CD4-positive, alpha-beta T cell (primary cell): ENCODE data around the gene SERPINA10. TPM values are rescaled to one million over a fixed set of nuclear protein-coding genes. Genes with fewer than 3 reads are reported as not detected.

ENCODE experiments used
- ATAC-seq: fragments of 200-7000 bp; cut with Tn5 transposase; one replicate; pipeline ENCODE4 v1.10.0; 2022; ENCODE audit warnings: mild to moderate bottlenecking; ENCODE audit not compliant: poor library complexity
- CTCF ChIA-PET: fragments of 350-600 bp; sonication (Branson Sonifier 250); formaldehyde crosslinking; loops from one replicate; lab custom pipeline; 2021; ENCODE audit warnings: antibody characterized with exemption, inconsistent platforms; lab: Charles Lee
- POLR2A ChIA-PET: fragments of 350-600 bp; sonication (Branson Sonifier 250); formaldehyde crosslinking; loops from one replicate; lab custom pipeline; 2021; ENCODE audit warnings: antibody characterized with exemption, inconsistent platforms; lab: Charles Lee
- DNase-seq, 14 experiments: peaks; one replicate each; pipeline ENCODE4 v3.0.0-alpha.2; 2013 to 2020; ENCODE audit warnings: mixed read lengths in 2 of 14
- H3K27ac ChIP-seq, 2 donors: one replicate each; pipeline versions ENCODE4 v1.5.1 to v1.7.0; 2013; ENCODE audit warnings: low read length in 2 of 2, low read depth in 1 of 2, mild to moderate bottlenecking in 1 of 2
- H3K27me3 ChIP-seq, 2 experiments: 1 replicate in 1 of 2; 2 replicates in 1 of 2; pipeline versions ENCODE4 v1.6.1 to v1.7.0; 2013; ENCODE audit warnings: low read length in 2 of 2, control low read depth in 1 of 2, mild to moderate bottlenecking in 1 of 2, moderate library complexity in 1 of 2; ENCODE audit not compliant: insufficient read depth in 2 of 2, control insufficient read depth in 1 of 2
- H3K36me3 ChIP-seq: one replicate; pipeline ENCODE4 v1.6.1; 2013; ENCODE audit warnings: low read length, control low read depth; ENCODE audit not compliant: insufficient read depth
- H3K4me1 ChIP-seq: one replicate; pipeline ENCODE4 v1.6.1; 2013; ENCODE audit warnings: low read length, control low read depth; ENCODE audit not compliant: insufficient read depth
- H3K4me3 ChIP-seq: one replicate; pipeline ENCODE4 v1.5.1; 2013; ENCODE audit warnings: mild to moderate bottlenecking, low read length, moderate library complexity
- H3K9me3 ChIP-seq, 2 experiments: 1 replicate in 1 of 2; 2 replicates in 1 of 2; pipeline versions ENCODE4 v1.6.1 to v1.7.0; 2013; ENCODE audit warnings: low read length in 2 of 2, mild to moderate bottlenecking in 2 of 2, control low read depth in 1 of 2, moderate library complexity in 1 of 2; ENCODE audit not compliant: control insufficient read depth in 1 of 2, insufficient read depth in 1 of 2
- H3K27ac Mint-ChIP-seq: one replicate; pipeline ENCODE4 v1.8.0; 2020; ENCODE audit warnings: mixed read lengths
- H3K27me3 Mint-ChIP-seq: one replicate; pipeline ENCODE4 v1.8.0; 2021; ENCODE audit warnings: mixed read lengths
- H3K36me3 Mint-ChIP-seq: one replicate; pipeline ENCODE4 v1.8.0; 2021; ENCODE audit warnings: low read depth, mixed read lengths
- H3K4me1 Mint-ChIP-seq: one replicate; pipeline ENCODE4 v1.8.0; 2021; ENCODE audit warnings: low read depth, mixed read lengths
- H3K4me3 Mint-ChIP-seq: one replicate; pipeline ENCODE4 v1.8.0; 2020; ENCODE audit warnings: mild to moderate bottlenecking, mixed read lengths
- H3K9me3 Mint-ChIP-seq: one replicate; pipeline ENCODE4 v1.8.0; 2020; ENCODE audit warnings: mixed read lengths
- intact Hi-C, 2 experiments: fragments of 100-400 bp; cut with DNase I in 1 of 2; cut with micrococcal nuclease in 1 of 2; formaldehyde crosslinking; loops; one replicate each; pipeline versions ENCODE4 v1.15.1 to v1.9.0; 2023 to 2025; cut with DNase I, micrococcal nuclease
- total RNA-seq, 174 experiments: library from RNA in 2 of 174; stranded (reverse) in 2 of 174; gene quantifications; one replicate each; pipeline ENCODE4 v1.2.3 and lab custom pipeline; 2021 to 2026
- TF ChIP-seq, protein P1 (sequence below): fragments of 200-600 bp; IDR thresholded peaks from one replicate; pipeline ENCODE4 v1.8.0; 2022; ENCODE audit warnings: antibody characterized with exemption, mild to moderate bottlenecking

The SERPINA10 gene
- total RNA-seq, 2 experiments from 2014 or later: not detected

DNA sequence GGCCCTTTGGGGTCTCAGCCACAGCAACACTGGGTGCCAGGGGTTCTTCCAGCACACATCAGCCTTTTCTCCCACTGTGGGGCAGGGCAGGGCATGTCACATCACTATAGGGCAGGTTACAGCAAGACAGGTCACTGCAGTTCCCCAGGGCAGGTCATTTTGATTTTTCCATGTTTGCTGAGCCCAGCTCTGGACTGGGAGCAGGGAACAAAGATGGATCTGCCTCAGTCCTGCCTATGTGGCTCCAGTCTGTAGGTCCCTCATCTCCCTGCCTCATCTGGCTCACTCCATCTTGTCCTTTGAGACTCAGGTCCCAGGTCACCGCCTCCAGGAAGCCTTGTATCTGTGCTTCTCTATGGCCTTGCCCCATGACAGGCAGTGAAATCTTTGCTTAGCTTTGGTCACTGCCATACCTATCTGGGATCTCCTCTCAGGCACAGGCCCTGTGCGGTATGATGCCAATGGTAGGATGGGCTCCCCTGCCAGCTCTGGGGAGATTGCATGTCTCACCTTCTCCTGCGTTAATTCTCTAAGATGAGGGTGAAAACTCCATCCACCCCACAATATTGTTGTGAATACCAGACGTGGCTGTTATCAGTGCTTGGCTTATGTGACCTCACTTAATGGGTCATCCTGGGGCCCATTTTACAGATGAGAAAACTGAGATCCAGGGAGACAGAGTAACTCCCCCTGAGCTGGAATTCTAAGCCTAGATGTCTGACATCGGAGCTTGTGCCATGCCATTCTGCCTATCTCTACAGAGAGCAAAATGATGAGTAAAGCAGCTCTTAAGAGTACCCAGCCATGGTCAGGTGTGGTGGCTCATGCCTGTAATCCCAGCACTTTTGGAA lies 28.6 kb upstream of the SERPINA10 start:
- Mint-ChIP-seq H3K36me3 (no peaks in the 10 kb centered on the region), H3K4me1 (no peaks in the 10 kb centered on the region), H3K4me3 (no peak overlapping the region), H3K27ac (no peak overlapping the region), H3K27me3 (no peaks in the 10 kb centered on the region), H3K9me3 (peaks cover 2% of the 10 kb centered on the region)
- no peaks in the 10 kb centered on the region for H3K36me3 ChIP-seq
- POLR2A ChIA-PET: no interaction called here
- DNase-seq (no peak), ATAC-seq (no peak)
- no peaks in the 10 kb centered on the region for H3K4me1 ChIP-seq
- H3K9me3 ChIP-seq: no peaks in the 10 kb centered on the region
- CTCF ChIA-PET: no interaction called here
- no peak overlapping the region for H3K27ac ChIP-seq
- no peaks in the 10 kb centered on the region for H3K27me3 ChIP-seq
- intact Hi-C loops: no loop called here
- TF ChIP-seq, protein P1, sequence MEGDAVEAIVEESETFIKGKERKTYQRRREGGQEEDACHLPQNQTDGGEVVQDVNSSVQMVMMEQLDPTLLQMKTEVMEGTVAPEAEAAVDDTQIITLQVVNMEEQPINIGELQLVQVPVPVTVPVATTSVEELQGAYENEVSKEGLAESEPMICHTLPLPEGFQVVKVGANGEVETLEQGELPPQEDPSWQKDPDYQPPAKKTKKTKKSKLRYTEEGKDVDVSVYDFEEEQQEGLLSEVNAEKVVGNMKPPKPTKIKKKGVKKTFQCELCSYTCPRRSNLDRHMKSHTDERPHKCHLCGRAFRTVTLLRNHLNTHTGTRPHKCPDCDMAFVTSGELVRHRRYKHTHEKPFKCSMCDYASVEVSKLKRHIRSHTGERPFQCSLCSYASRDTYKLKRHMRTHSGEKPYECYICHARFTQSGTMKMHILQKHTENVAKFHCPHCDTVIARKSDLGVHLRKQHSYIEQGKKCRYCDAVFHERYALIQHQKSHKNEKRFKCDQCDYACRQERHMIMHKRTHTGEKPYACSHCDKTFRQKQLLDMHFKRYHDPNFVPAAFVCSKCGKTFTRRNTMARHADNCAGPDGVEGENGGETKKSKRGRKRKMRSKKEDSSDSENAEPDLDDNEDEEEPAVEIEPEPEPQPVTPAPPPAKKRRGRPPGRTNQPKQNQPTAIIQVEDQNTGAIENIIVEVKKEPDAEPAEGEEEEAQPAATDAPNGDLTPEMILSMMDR: no peak
- no peak overlapping the region for H3K4me3 ChIP-seq

DNA sequence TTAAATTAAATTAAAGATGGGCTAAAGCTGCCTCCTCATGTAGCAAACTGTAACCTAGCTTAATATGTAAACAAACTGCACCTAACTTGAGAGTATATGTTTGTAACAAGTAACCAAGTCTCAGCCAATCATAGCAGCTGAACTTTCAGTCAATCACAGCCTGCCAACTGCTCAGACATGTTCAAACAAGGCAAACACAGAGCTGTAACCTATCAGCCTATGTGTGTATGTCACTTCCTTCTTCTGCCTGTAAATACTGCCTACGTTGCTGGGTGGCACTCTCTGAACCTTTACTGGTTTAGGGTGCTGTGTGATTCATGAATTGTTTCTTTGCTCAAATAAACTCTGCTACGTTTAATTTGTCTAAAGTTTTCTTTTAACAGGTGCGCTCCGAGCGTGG lies 27.2 kb upstream of the SERPINA10 start:
- Histone ChIP-seq H3K9me3 (no peaks in the 10 kb centered on the region), H3K36me3 (no peaks in the 10 kb centered on the region), H3K27ac (no peak overlapping the region), H3K27me3 (no peaks in the 10 kb centered on the region), H3K4me3 (no peak overlapping the region), H3K4me1 (no peaks in the 10 kb centered on the region)
- Mint-ChIP-seq H3K27ac (no peak overlapping the region), H3K4me1 (no peaks in the 10 kb centered on the region), H3K36me3 (no peaks in the 10 kb centered on the region), H3K27me3 (no peaks in the 10 kb centered on the region), H3K9me3 (peaks cover 2% of the 10 kb centered on the region), H3K4me3 (no peak overlapping the region)
- ChIA-PET CTCF (no interaction called here), POLR2A (no interaction called here)
- TF ChIP-seq, protein P1: no peak
- ATAC-seq: peak; percentile 29
- no peak for DNase-seq
- intact Hi-C loops: no loop called here

DNA sequence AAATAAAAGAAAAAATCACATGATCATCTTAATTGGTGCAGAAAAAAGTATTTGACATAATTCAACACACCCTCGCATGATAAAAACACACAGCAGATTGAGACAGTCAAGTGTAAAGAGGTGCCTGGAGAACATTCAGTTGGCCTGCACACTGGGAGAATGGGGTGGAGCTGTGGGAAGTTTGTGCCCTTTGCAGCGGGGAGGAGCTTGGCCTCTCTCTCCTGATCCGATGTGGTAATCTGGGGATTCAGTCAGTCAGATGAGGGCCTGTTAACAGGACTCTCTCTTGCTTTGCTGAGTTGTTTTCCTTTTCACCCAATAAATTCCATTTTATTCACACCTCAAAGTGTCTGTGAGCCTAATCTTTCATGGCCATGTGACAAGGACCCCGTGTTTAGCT lies 24.2 kb upstream of the SERPINA10 start:
- Mint-ChIP-seq H3K4me1 (no peaks in the 10 kb centered on the region), H3K27me3 (no peaks in the 10 kb centered on the region), H3K4me3 (no peak overlapping the region), H3K27ac (no peak overlapping the region), H3K9me3 (peaks cover 2% of the 10 kb centered on the region), H3K36me3 (no peaks in the 10 kb centered on the region)
- Histone ChIP-seq H3K4me3 (no peak overlapping the region), H3K36me3 (no peaks in the 10 kb centered on the region), H3K27me3 (peaks cover 0 to under 1% of the 10 kb centered on the region in 2 experiments), H3K4me1 (no peaks in the 10 kb centered on the region), H3K9me3 (peaks cover 0 to 6% of the 10 kb centered on the region in 2 experiments), H3K27ac (no peak overlapping the region)
- ChIA-PET CTCF (no interaction called here), POLR2A (no interaction called here)
- intact Hi-C loops: no loop called here
- DNase-seq: no peak
- no peak for ATAC-seq
- TF ChIP-seq, protein P1: no peak
